IPS DF 6.9 (cell line): ENCODE data around the gene ACADSB.
A peak's percentile ranks its signal among the peaks of the same experiment; 100 is the strongest.

Source experiments
- DNase-seq: peaks from one replicate; pipeline ENCODE4 v3.0.0-alpha.2; 2013; ENCODE audit warnings: low read depth, low spot score
- H3K27ac ChIP-seq: one replicate; pipeline ENCODE4 v1.5.1; 2013; ENCODE audit warnings: low read length, control low read depth
- H3K27me3 ChIP-seq: 2 replicates; pipeline ENCODE4 v1.6.1; 2013; ENCODE audit warnings: mild to moderate bottlenecking, low read length; ENCODE audit not compliant: control insufficient read depth, insufficient read depth
- H3K36me3 ChIP-seq: 2 replicates; pipeline ENCODE4 v1.6.1; 2013; ENCODE audit warnings: low read length; ENCODE audit not compliant: control insufficient read depth, insufficient read depth
- H3K4me1 ChIP-seq: 2 replicates; pipeline ENCODE4 v1.6.1; 2013; ENCODE audit warnings: low read length; ENCODE audit not compliant: control insufficient read depth, insufficient read depth
- H3K4me3 ChIP-seq: 2 replicates; pipeline ENCODE4 v1.5.1; 2013; ENCODE audit warnings: mild to moderate bottlenecking, low read length
- H3K9me3 ChIP-seq: 2 replicates; pipeline ENCODE4 v1.6.1; 2013; ENCODE audit warnings: low read length, inconsistent platforms; ENCODE audit not compliant: control insufficient read depth, insufficient read depth
- WGBS: extraction: QIAGEN DNeasy Blood & Tissue Kit; methylation state at CpG from one replicate; pipeline ENCODE4 v1.1.7; 2013; ENCODE audit warnings: mixed read lengths, missing lambda C conversion rate; ENCODE audit not compliant: insufficient read length, insufficient coverage; 5-methylcytosine and 5-hydroxymethylcytosine counted together

The ACADSB gene

GRCh38 chr10:123017421-123018165 is 8.8 kb downstream of the ACADSB start:
- peaks cover 5% of the 10 kb centered on the region; the same call in 1 of the 2 replicates for H3K4me1 ChIP-seq
- no peaks in the 10 kb centered on the region for H3K36me3 ChIP-seq
- no peak overlapping the region for H3K27ac ChIP-seq
- DNase-seq: peak; percentile 83
- H3K4me3 ChIP-seq: no peak overlapping the region
- H3K9me3 ChIP-seq: no peaks in the 10 kb centered on the region
- H3K27me3 ChIP-seq: no peaks in the 10 kb centered on the region
- WGBS: no CpG with 5 or more reads among the region's 9 CpGs

GRCh38 chr10:123018531-123018930 is 9.7 kb downstream of the ACADSB start:
- DNase-seq: no peak
- no peaks in the 10 kb centered on the region for H3K9me3 ChIP-seq
- H3K4me3 ChIP-seq: no peak overlapping the region
- H3K36me3 ChIP-seq: no peaks in the 10 kb centered on the region
- WGBS: no CpG with 5 or more reads among the region's 7 CpGs
- H3K4me1 ChIP-seq: peaks cover 5% of the 10 kb centered on the region; the same call in 1 of the 2 replicates
- H3K27ac ChIP-seq: no peak overlapping the region
- no peaks in the 10 kb centered on the region for H3K27me3 ChIP-seq

- no peak overlapping the region for H3K4me3 ChIP-seq
- H3K27me3 ChIP-seq: no peaks in the 10 kb centered on the region
- H3K9me3 ChIP-seq: no peaks in the 10 kb centered on the region
- no peaks in the 10 kb centered on the region for H3K36me3 ChIP-seq
- peaks cover 5% of the 10 kb centered on the region; the same call in 1 of the 2 replicates for H3K4me1 ChIP-seq
- no peak for DNase-seq
- H3K27ac ChIP-seq: no peak overlapping the region
- no CpG with 5 or more reads among the region's 3 CpGs for WGBS
These were observed 10.5 kb downstream of the ACADSB start for GRCh38 chr10:123019264-123019663.

- no peaks in the 10 kb centered on the region for H3K27me3 ChIP-seq
- no peak overlapping the region for H3K27ac ChIP-seq
- H3K36me3 ChIP-seq: no peaks in the 10 kb centered on the region
- H3K4me3 ChIP-seq: no peak overlapping the region
- H3K4me1 ChIP-seq: peaks cover 5% of the 10 kb centered on the region; the same call in 1 of the 2 replicates
- no peaks in the 10 kb centered on the region for H3K9me3 ChIP-seq
- no CpG with 5 or more reads among the region's 1 CpG for WGBS
- DNase-seq: no peak
These were observed 11.3 kb downstream of the ACADSB start for GRCh38 chr10:123019941-123020703.

- H3K27me3 ChIP-seq: no peaks in the 10 kb centered on the region
- 100% methylated on average over 2 of the region's 3 CpGs for WGBS
- DNase-seq: no peak
- no peaks in the 10 kb centered on the region for H3K36me3 ChIP-seq
- no peak overlapping the region for H3K4me3 ChIP-seq
- peaks cover 4% of the 10 kb centered on the region; the same call in 1 of the 2 replicates for H3K4me1 ChIP-seq
- no peak overlapping the region for H3K27ac ChIP-seq
- H3K9me3 ChIP-seq: no peaks in the 10 kb centered on the region
These were observed 12.7 kb downstream of the ACADSB start for GRCh38 chr10:123021517-123021916.

- H3K9me3 ChIP-seq: no peaks in the 10 kb centered on the region
- no peaks in the 10 kb centered on the region for H3K27me3 ChIP-seq
- no peak for DNase-seq
- WGBS: no CpG with 5 or more reads among the region's 2 CpGs
- H3K36me3 ChIP-seq: no peaks in the 10 kb centered on the region
- H3K27ac ChIP-seq: no peak overlapping the region
- no peak overlapping the region for H3K4me3 ChIP-seq
- peaks cover 1% of the 10 kb centered on the region; the same call in 1 of the 2 replicates for H3K4me1 ChIP-seq
These were observed 15.7 kb downstream of the ACADSB start for GRCh38 chr10:123024540-123024939.

- no peaks in the 10 kb centered on the region for H3K9me3 ChIP-seq
- H3K27ac ChIP-seq: no peak overlapping the region
- no CpG with 5 or more reads among the region's 1 CpG for WGBS
- DNase-seq: no peak
- H3K36me3 ChIP-seq: no peaks in the 10 kb centered on the region
- H3K4me1 ChIP-seq: no peaks in the 10 kb centered on the region
- no peak overlapping the region for H3K4me3 ChIP-seq
- H3K27me3 ChIP-seq: no peaks in the 10 kb centered on the region
These were observed 17.5 kb downstream of the ACADSB start for GRCh38 chr10:123026302-123026701.

GRCh38 chr10:123027861-123028260 is 19.1 kb downstream of the ACADSB start:
- H3K9me3 ChIP-seq: no peaks in the 10 kb centered on the region
- H3K27ac ChIP-seq: no peak overlapping the region
- H3K36me3 ChIP-seq: no peaks in the 10 kb centered on the region
- no peak for DNase-seq
- H3K27me3 ChIP-seq: no peaks in the 10 kb centered on the region
- no peaks in the 10 kb centered on the region for H3K4me1 ChIP-seq
- H3K4me3 ChIP-seq: no peak overlapping the region

GRCh38 chr10:123031124-123031523 is 22.3 kb downstream of the ACADSB start:
- Histone ChIP-seq H3K4me1 (no peaks in the 10 kb centered on the region), H3K9me3 (no peaks in the 10 kb centered on the region), H3K4me3 (no peak overlapping the region), H3K27ac (no peak overlapping the region), H3K36me3 (no peaks in the 10 kb centered on the region), H3K27me3 (no peaks in the 10 kb centered on the region)
- DNase-seq: no peak
- no CpG with 5 or more reads among the region's 1 CpG for WGBS

- H3K27me3 ChIP-seq: no peaks in the 10 kb centered on the region
- no peak overlapping the region for H3K27ac ChIP-seq
- no peaks in the 10 kb centered on the region for H3K4me1 ChIP-seq
- no peaks in the 10 kb centered on the region for H3K9me3 ChIP-seq
- no peaks in the 10 kb centered on the region for H3K36me3 ChIP-seq
- no peak for DNase-seq
- H3K4me3 ChIP-seq: no peak overlapping the region
These were observed 25.5 kb downstream of the ACADSB start for GRCh38 chr10:123034332-123034731.
